Prostate gland (tissue), 2 donors: ENCODE results near the gene ADAMTS19. TPM values are rescaled to one million over a fixed set of nuclear protein-coding genes. Genes with fewer than 3 reads are reported as not detected.

Experiments
- DNase-seq: peaks from one replicate; pipeline ENCODE4 v3.0.0-alpha.2; 2019; ENCODE audit warnings: low spot score
- H3K27ac ChIP-seq, 2 donors: fragments of 200-600 bp; sonication (generic); 2 replicates each; pipeline ENCODE4 v1.5.1; 2017 to 2019
- H3K27me3 ChIP-seq: fragments of 200-600 bp; sonication (generic); replicated peaks from 2 replicates; pipeline ENCODE4 v1.5.1; 2019; ENCODE audit not compliant: insufficient read depth
- H3K36me3 ChIP-seq, 2 donors: fragments of 200-600 bp; sonication (generic); 1 replicate in 1 of 2; 2 replicates in 1 of 2; pipeline versions ENCODE4 v1.5.1 to v1.8.1; 2017 to 2019
- H3K4me1 ChIP-seq: fragments of 200-600 bp; sonication (generic); replicated peaks from 2 replicates; pipeline ENCODE4 v1.5.1; 2019
- H3K4me3 ChIP-seq, 2 donors: fragments of 200-600 bp; sonication (generic); 2 replicates each; pipeline ENCODE4 v1.5.1; 2017 to 2019
- H3K9me3 ChIP-seq: fragments of 200-600 bp; sonication (generic); 2 replicates; pipeline ENCODE4 v1.5.1; 2017
- POLR2A ChIP-seq: fragments of 450-650 bp; IDR thresholded peaks from one replicate; pipeline ENCODE4 v1.6.1; 2016; ENCODE audit warnings: antibody characterized with exemption, mild to moderate bottlenecking
- POLR2AphosphoS5 ChIP-seq: sonication (generic); formaldehyde crosslinking; IDR thresholded peaks from one replicate; pipeline ENCODE4 v1.6.1; 2017; ENCODE audit warnings: antibody characterized with exemption
- WGBS: methylation state at CpG from one replicate; pipeline ENCODE4 v1.1.5; 2018; 5-methylcytosine and 5-hydroxymethylcytosine counted together
- intact Hi-C: fragments of 100-400 bp; cut with DNase I; formaldehyde crosslinking; loops from one replicate; pipeline ENCODE4 v1.14.2; 2022
- total RNA-seq, 2 donors: library from RNA; depleted of rRNA; stranded (reverse); fragments of >200 nt; gene quantifications; one replicate each; pipeline ENCODE4 v1.1.0, GENCODE V29; 2016
- TF ChIP-seq, protein P1 (sequence below), 4 experiments: fragments of 200-600 bp in 2 of 4; fragments of 450-650 bp in 2 of 4; sonication (generic) in 2 of 4; IDR thresholded peaks; 1 replicate in 3 of 4; 2 replicates in 1 of 4; pipeline ENCODE4 v1.5.1; 2016 to 2019; ENCODE audit warnings: antibody characterized with exemption in 4 of 4, mild to moderate bottlenecking in 2 of 4, moderate library complexity in 2 of 4

ADAMTS19 gene
- total RNA-seq, 2 donors from 2014 or later, result 1.3 to 3.0 TPM

DNA sequence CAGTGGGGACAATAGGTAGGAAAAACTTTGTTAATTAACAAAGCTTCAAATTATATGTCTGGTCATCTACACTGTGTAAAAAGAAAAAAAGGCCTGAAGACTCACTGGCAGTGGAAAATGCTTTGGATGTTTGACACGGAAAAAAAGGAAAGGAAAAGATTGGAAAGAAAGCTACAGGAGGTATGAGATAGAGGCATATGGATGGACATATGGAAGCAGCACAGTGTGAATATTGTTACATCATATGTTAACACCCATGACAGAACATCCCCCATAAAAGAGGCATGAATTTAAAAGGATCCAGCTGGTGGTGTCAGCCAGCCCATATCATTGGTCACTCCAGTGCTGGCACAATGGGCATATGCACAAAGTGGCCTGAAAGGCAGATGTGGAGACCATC lies 19.0 kb upstream of the ADAMTS19 start:
- Histone ChIP-seq H3K27me3 (no peaks in the 10 kb centered on the region), H3K36me3 (no peaks in the 10 kb centered on the region), H3K27ac (no peak overlapping the region), H3K9me3 (no peaks in the 10 kb centered on the region), H3K4me1 (no peaks in the 10 kb centered on the region), H3K4me3 (no peak overlapping the region)
- intact Hi-C loops, result no loop called here
- TF ChIP-seq, protein P1, sequence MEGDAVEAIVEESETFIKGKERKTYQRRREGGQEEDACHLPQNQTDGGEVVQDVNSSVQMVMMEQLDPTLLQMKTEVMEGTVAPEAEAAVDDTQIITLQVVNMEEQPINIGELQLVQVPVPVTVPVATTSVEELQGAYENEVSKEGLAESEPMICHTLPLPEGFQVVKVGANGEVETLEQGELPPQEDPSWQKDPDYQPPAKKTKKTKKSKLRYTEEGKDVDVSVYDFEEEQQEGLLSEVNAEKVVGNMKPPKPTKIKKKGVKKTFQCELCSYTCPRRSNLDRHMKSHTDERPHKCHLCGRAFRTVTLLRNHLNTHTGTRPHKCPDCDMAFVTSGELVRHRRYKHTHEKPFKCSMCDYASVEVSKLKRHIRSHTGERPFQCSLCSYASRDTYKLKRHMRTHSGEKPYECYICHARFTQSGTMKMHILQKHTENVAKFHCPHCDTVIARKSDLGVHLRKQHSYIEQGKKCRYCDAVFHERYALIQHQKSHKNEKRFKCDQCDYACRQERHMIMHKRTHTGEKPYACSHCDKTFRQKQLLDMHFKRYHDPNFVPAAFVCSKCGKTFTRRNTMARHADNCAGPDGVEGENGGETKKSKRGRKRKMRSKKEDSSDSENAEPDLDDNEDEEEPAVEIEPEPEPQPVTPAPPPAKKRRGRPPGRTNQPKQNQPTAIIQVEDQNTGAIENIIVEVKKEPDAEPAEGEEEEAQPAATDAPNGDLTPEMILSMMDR (IDR thresholded peaks at IDR 0.05), result no peak
- WGBS, result 100% methylated on average over 1 of the region's 1 CpG
- DNase-seq, result no peak

DNA sequence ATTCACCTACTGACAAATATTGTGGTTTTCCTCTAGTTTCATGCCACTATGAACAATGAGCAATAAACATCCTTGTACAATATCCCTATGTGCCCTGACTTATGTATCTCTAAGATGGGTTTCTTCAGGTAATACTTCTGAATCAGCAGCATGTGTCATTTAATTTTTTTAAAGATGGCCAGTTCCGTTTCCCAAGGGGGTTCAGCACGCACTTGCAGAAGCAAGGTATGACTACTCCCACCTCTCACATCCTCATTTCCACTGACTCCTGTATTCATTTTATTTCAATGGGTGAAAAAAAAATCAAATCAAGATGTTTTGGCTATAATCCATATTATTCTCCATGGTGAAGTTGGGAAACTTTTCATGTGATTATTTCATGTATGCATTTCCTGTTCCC lies 14.7 kb upstream of the ADAMTS19 start:
- no peak overlapping the region for H3K4me3 ChIP-seq
- 99% methylated on average over 2 of the region's 2 CpGs for WGBS
- no peaks in the 10 kb centered on the region for H3K27me3 ChIP-seq
- no peaks in the 10 kb centered on the region for H3K4me1 ChIP-seq
- H3K36me3 ChIP-seq, result no peaks in the 10 kb centered on the region
- H3K27ac ChIP-seq, result no peak overlapping the region
- no peak for DNase-seq
- H3K9me3 ChIP-seq, result no peaks in the 10 kb centered on the region
- intact Hi-C loops, result no loop called here
- TF ChIP-seq, protein P1 (IDR thresholded peaks at IDR 0.05), result no peak
- TF ChIP-seq POLR2A (no peak), POLR2AphosphoS5 (no peak)

DNA sequence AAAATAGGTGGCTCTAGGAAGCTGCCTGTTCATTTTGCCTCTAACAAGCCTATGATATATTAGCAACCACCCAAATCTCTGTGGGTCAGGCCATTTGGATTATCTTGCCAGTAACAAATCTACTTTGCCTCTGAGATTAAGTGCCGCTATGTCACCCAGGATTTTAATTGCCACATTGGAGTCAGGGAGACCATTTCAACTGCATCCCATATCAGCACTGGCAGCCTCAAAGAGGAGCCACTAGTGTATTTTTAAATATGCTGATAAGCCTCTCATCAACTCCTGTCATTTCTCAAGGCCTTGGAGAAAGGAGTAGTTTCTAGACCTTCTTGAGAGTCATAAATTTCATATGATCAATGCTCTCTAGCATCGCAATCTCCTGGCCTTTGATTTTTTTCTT lies 12.1 kb upstream of the ADAMTS19 start:
- no peaks in the 10 kb centered on the region for H3K36me3 ChIP-seq
- no peak for DNase-seq
- intact Hi-C loops, result no loop called here
- H3K27me3 ChIP-seq, result no peaks in the 10 kb centered on the region
- no peak overlapping the region for H3K27ac ChIP-seq
- H3K4me3 ChIP-seq, result no peak overlapping the region
- no peaks in the 10 kb centered on the region for H3K4me1 ChIP-seq
- WGBS, result 98% methylated on average over 2 of the region's 2 CpGs
- TF ChIP-seq, protein P1 (IDR thresholded peaks at IDR 0.05), result no peak
- TF ChIP-seq POLR2A, result no peak
- TF ChIP-seq POLR2AphosphoS5, result no peak
- H3K9me3 ChIP-seq, result no peaks in the 10 kb centered on the region

DNA sequence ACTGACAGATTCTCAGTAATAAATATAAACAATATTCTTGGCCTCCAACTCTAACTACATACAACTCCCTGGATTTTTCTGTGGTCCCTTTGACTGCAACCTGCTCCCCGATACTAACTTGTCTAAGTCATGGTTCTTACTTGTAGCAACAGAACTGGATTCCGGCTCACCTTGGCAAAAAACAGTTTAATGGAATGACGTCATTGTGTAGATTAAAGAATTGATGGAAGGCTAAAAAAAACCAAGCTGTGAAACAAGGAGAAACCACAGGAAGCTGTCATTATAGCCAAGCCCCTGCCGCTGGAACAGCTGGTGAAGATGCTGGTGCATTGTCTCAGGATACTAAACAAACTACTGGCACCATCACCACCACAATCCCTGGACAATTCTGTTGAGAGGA lies 11.4 kb upstream of the ADAMTS19 start:
- TF ChIP-seq POLR2A, result no peak
- TF ChIP-seq, protein P1 (IDR thresholded peaks at IDR 0.05), result no peak
- no peak for TF ChIP-seq POLR2AphosphoS5
- Histone ChIP-seq H3K27ac (no peak overlapping the region), H3K36me3 (no peaks in the 10 kb centered on the region), H3K4me3 (no peak overlapping the region), H3K27me3 (no peaks in the 10 kb centered on the region), H3K4me1 (no peaks in the 10 kb centered on the region), H3K9me3 (no peaks in the 10 kb centered on the region)
- intact Hi-C loops, result no loop called here
- 87% methylated on average over 4 of the region's 4 CpGs for WGBS
- DNase-seq, result no peak

DNA sequence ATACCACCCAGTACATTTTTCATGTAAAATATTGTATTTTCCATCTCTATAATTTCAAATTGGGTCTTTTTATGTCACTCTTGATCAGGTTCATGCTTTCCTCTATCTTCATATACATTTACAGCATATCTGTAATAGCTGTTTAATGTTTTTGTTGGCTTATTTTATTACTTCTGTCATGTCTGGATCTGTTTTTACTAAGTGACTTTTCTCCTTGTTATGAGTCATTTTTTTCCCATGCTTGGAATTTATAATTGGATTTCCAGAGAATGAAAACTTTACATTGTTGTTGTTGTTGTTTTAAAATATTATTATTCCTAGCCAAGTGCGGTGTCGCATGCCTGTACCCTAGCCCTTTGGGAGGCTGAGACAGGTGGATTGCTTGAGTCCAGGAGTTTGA lies 5.6 kb upstream of the ADAMTS19 start:
- Histone ChIP-seq H3K4me3 (no peak overlapping the region), H3K36me3 (no peaks in the 10 kb centered on the region), H3K9me3 (no peaks in the 10 kb centered on the region), H3K27me3 (no peaks in the 10 kb centered on the region), H3K4me1 (no peaks in the 10 kb centered on the region), H3K27ac (no peak overlapping the region)
- 100% methylated on average over 2 of the region's 2 CpGs for WGBS
- TF ChIP-seq POLR2A (no peak), POLR2AphosphoS5 (no peak)
- TF ChIP-seq, protein P1 (IDR thresholded peaks at IDR 0.05), result no peak
- intact Hi-C loops, result no loop called here
- no peak for DNase-seq
